Tongue (tissue), 2 donors: ENCODE measurements around the gene TSSC4. TPM values are rescaled to one million over a fixed set of nuclear protein-coding genes. Genes with fewer than 3 reads are reported as not detected.
A peak's percentile ranks its signal among the peaks of the same experiment; 100 is the strongest.

ENCODE experiments used
- DNase-seq: peaks from one replicate; pipeline ENCODE4 v3.0.0-alpha.2; 2015
- total RNA-seq: library from RNA; depleted of rRNA; stranded (reverse); fragments of >200 nt; gene quantifications from one replicate; pipeline ENCODE4 v1.2.3, GENCODE V29; 2014

TSSC4 gene
- total RNA-seq, 1 donor from 2014 or later = 21.6 TPM

GRCh38 chr11:2369320-2369719 is 31.2 kb upstream of the TSSC4 start:
- DNase-seq = no peak

- no peak for DNase-seq
Observed at GRCh38 chr11:2369896-2370295, 30.7 kb upstream of the TSSC4 start.

GRCh38 chr11:2374456-2375201 is 25.9 kb upstream of the TSSC4 start:
- no peak for DNase-seq

GRCh38 chr11:2375341-2375853 is 25.2 kb upstream of the TSSC4 start:
- DNase-seq = no peak

- DNase-seq = no peak
Observed at GRCh38 chr11:2375964-2376551, 24.5 kb upstream of the TSSC4 start.

- DNase-seq = peak; percentile 70
Observed at GRCh38 chr11:2376751-2377451, 23.6 kb upstream of the TSSC4 start, which contains the start of gene CD81. Gene CD81, plus strand, starts transcription at chr11:2377310. Its CDS starts 240 bp downstream, at chr11:2377550.

- peak; percentile 91 for DNase-seq
Observed at GRCh38 chr11:2377511-2378443, 22.8 kb upstream of the TSSC4 start.

- peak; percentile 61 for DNase-seq
Observed at GRCh38 chr11:2378527-2379210, 21.9 kb upstream of the TSSC4 start.

- DNase-seq = no peak
Observed at GRCh38 chr11:2379466-2380174, 20.9 kb upstream of the TSSC4 start.

GRCh38 chr11:2380396-2380795 is 20.2 kb upstream of the TSSC4 start:
- DNase-seq = no peak

- DNase-seq = no peak
Observed at GRCh38 chr11:2380807-2381350, 19.7 kb upstream of the TSSC4 start.

GRCh38 chr11:2381494-2382128 is 18.9 kb upstream of the TSSC4 start:
- no peak for DNase-seq

- DNase-seq = no peak
Observed at GRCh38 chr11:2382129-2382517, 18.4 kb upstream of the TSSC4 start.

- peak; percentile 76 for DNase-seq
Observed at GRCh38 chr11:2382936-2383851, 17.4 kb upstream of the TSSC4 start.

GRCh38 chr11:2383852-2384804 is 16.4 kb upstream of the TSSC4 start:
- no peak for DNase-seq

GRCh38 chr11:2385156-2386151 is 15.1 kb upstream of the TSSC4 start:
- no peak for DNase-seq
